ENCODE data around the gene TRAF3IP1. TPM values are rescaled to one million over a fixed set of nuclear protein-coding genes. Genes with fewer than 3 reads are reported as not detected.

The TRAF3IP1 gene
- total RNA-seq, 1 donor from 2014 or later: 15.1 TPM

- no peak for DNase-seq (ENCODE audit: low spot score)
- H3K9me3 Mint-ChIP-seq (ENCODE audit: low read depth): no peaks in the 10 kb centered on the region
- no peak overlapping the region for H3K4me3 Mint-ChIP-seq (ENCODE audit: unreplicated experiment)
- peak; percentile 19 for TF ChIP-seq CTCF (IDR thresholded peaks at IDR 0.05)
- H3K36me3 Mint-ChIP-seq (ENCODE audit: low read depth): peaks cover 20% of the 10 kb centered on the region
- no peak overlapping the region for H3K27ac Mint-ChIP-seq (ENCODE audit: unreplicated experiment)
- H3K4me1 Mint-ChIP-seq (ENCODE audit: low read depth): peaks cover 11% of the 10 kb centered on the region
- no peaks in the 10 kb centered on the region for H3K27me3 Mint-ChIP-seq (ENCODE audit: low read depth)
Observed at GRCh38 chr2:238339814-238340213, 19.5 kb downstream of the TRAF3IP1 start.

- H3K4me1 Mint-ChIP-seq (ENCODE audit: low read depth): peaks cover 6% of the 10 kb centered on the region
- no peak for TF ChIP-seq CTCF (IDR thresholded peaks at IDR 0.05)
- H3K4me3 Mint-ChIP-seq (ENCODE audit: unreplicated experiment): no peak overlapping the region
- no peaks in the 10 kb centered on the region for H3K27me3 Mint-ChIP-seq (ENCODE audit: low read depth)
- H3K27ac Mint-ChIP-seq (ENCODE audit: unreplicated experiment): no peak overlapping the region
- no peak for DNase-seq (ENCODE audit: low spot score)
- H3K36me3 Mint-ChIP-seq (ENCODE audit: low read depth): peaks cover 14% of the 10 kb centered on the region
- H3K9me3 Mint-ChIP-seq (ENCODE audit: low read depth): no peaks in the 10 kb centered on the region
Observed at GRCh38 chr2:238341536-238341935, 21.2 kb downstream of the TRAF3IP1 start.

GRCh38 chr2:238344035-238344434 is 23.7 kb downstream of the TRAF3IP1 start:
- Mint-ChIP-seq H3K27me3 (ENCODE audit: low read depth) (no peaks in the 10 kb centered on the region), H3K4me3 (ENCODE audit: unreplicated experiment) (no peak overlapping the region), H3K9me3 (ENCODE audit: low read depth) (no peaks in the 10 kb centered on the region), H3K36me3 (ENCODE audit: low read depth) (peaks cover 3% of the 10 kb centered on the region), H3K27ac (ENCODE audit: unreplicated experiment) (no peak overlapping the region), H3K4me1 (ENCODE audit: low read depth) (peaks cover under 1% of the 10 kb centered on the region)
- no peak for DNase-seq (ENCODE audit: low spot score)
- TF ChIP-seq CTCF (IDR thresholded peaks at IDR 0.05): no peak

GRCh38 chr2:238344517-238344916 is 24.2 kb downstream of the TRAF3IP1 start:
- H3K27me3 Mint-ChIP-seq (ENCODE audit: low read depth): no peaks in the 10 kb centered on the region
- no peak overlapping the region for H3K4me3 Mint-ChIP-seq (ENCODE audit: unreplicated experiment)
- no peaks in the 10 kb centered on the region for H3K9me3 Mint-ChIP-seq (ENCODE audit: low read depth)
- H3K4me1 Mint-ChIP-seq (ENCODE audit: low read depth): no peaks in the 10 kb centered on the region
- DNase-seq (ENCODE audit: low spot score): no peak
- no peak for TF ChIP-seq CTCF (IDR thresholded peaks at IDR 0.05)
- H3K36me3 Mint-ChIP-seq (ENCODE audit: low read depth): peaks cover 7% of the 10 kb centered on the region
- no peak overlapping the region for H3K27ac Mint-ChIP-seq (ENCODE audit: unreplicated experiment)

GRCh38 chr2:238345297-238345968 is 25.1 kb downstream of the TRAF3IP1 start:
- Mint-ChIP-seq H3K4me1 (ENCODE audit: low read depth) (no peaks in the 10 kb centered on the region), H3K36me3 (ENCODE audit: low read depth) (peaks cover 5% of the 10 kb centered on the region), H3K27ac (ENCODE audit: unreplicated experiment) (no peak overlapping the region), H3K27me3 (ENCODE audit: low read depth) (no peaks in the 10 kb centered on the region), H3K4me3 (ENCODE audit: unreplicated experiment) (no peak overlapping the region), H3K9me3 (ENCODE audit: low read depth) (no peaks in the 10 kb centered on the region)
- DNase-seq (ENCODE audit: low spot score): no peak
- TF ChIP-seq CTCF (IDR thresholded peaks at IDR 0.05): no peak
